HEK293T (cell line): ENCODE data around the gene RRP9.

Experiments
- ARNT ChIP-seq: fragments of 450-650 bp; IDR thresholded peaks from 2 replicates; pipeline ENCODE4 v1.6.1; 2017; ENCODE audit warnings: mild to moderate bottlenecking
- BHLHE40 ChIP-seq: fragments of 450-650 bp; IDR thresholded peaks from 2 replicates; pipeline ENCODE4 v1.6.1; 2016; ENCODE audit warnings: mild to moderate bottlenecking, moderate library complexity, borderline replicate concordance
- ELF4 ChIP-seq: fragments of 450-650 bp; IDR thresholded peaks from 2 replicates; pipeline ENCODE4 v1.6.1; 2017; ENCODE audit warnings: antibody characterized with exemption
- FOXK2 ChIP-seq: fragments of 450-650 bp; IDR thresholded peaks from 2 replicates; pipeline ENCODE4 v1.6.1; 2016; ENCODE audit warnings: mild to moderate bottlenecking
- FOXM1 ChIP-seq: fragments of 450-650 bp; IDR thresholded peaks from 2 replicates; pipeline ENCODE4 v1.6.1; 2017; ENCODE audit warnings: mild to moderate bottlenecking, borderline replicate concordance
- NFRKB ChIP-seq: fragments of 450-650 bp; IDR thresholded peaks from 2 replicates; pipeline ENCODE4 v1.6.1; 2016; ENCODE audit warnings: mild to moderate bottlenecking, moderate library complexity
- PKNOX1 ChIP-seq: fragments of 450-650 bp; IDR thresholded peaks from 2 replicates; pipeline ENCODE4 v1.6.1; 2016
- SP1 ChIP-seq: fragments of 450-650 bp; IDR thresholded peaks from 2 replicates; pipeline ENCODE4 v1.6.1; 2017
- SUZ12 ChIP-seq: fragments of 450-650 bp; IDR thresholded peaks from 2 replicates; pipeline ENCODE4 v1.6.1; 2016; ENCODE audit warnings: mild to moderate bottlenecking
- TARDBP ChIP-seq: fragments of 450-650 bp; IDR thresholded peaks from 2 replicates; pipeline ENCODE4 v1.6.1; 2016
- ZNF384 ChIP-seq: fragments of 450-650 bp; IDR thresholded peaks from 2 replicates; pipeline ENCODE4 v1.6.1; 2016

- TF ChIP-seq ARNT (no peak), SUZ12 (no peak), ZNF384 (no peak), NFRKB (no peak), PKNOX1 (no peak), SP1 (no peak), FOXK2 (no peak), ELF4 (no peak), FOXM1 (no peak), BHLHE40 (no peak), TARDBP (no peak)
Observed at GRCh38 chr3:51950899-51951298, 9.2 kb upstream of the RRP9 start.
